Left lung (tissue), 10 donors: Measurements from ENCODE around the gene CDK12. TPM values are rescaled to one million over a fixed set of nuclear protein-coding genes. Genes with fewer than 3 reads are reported as not detected.

Experiments used
- ATAC-seq: fragments of 200-7000 bp; cut with Tn5 transposase; one replicate; pipeline ENCODE4 v1.9.1; 2020; ENCODE audit warnings: moderate library complexity
- DNase-seq, 4 donors: peaks; one replicate each; pipeline ENCODE4 v3.0.0-alpha.2; 2013 to 2020
- H3K27ac ChIP-seq, 2 donors: fragments of 200-600 bp; sonication (generic) in 1 of 2; one replicate each; pipeline versions ENCODE4 v1.5.0 to v1.8.0; 2020 to 2021
- H3K27me3 ChIP-seq, 2 donors: fragments of 200-600 bp; sonication (generic) in 1 of 2; one replicate each; pipeline versions ENCODE4 v1.5.0 to v1.8.0; 2020 to 2021
- H3K36me3 ChIP-seq, 2 donors: fragments of 200-600 bp; sonication (generic) in 1 of 2; one replicate each; pipeline versions ENCODE4 v1.5.0 to v1.8.0; 2020 to 2021
- H3K4me1 ChIP-seq, 2 donors: fragments of 200-600 bp; one replicate each; pipeline ENCODE4 v1.8.0; 2021
- H3K4me3 ChIP-seq, 2 donors: fragments of 200-600 bp; sonication (generic) in 1 of 2; one replicate each; pipeline versions ENCODE4 v1.5.0 to v1.8.0; 2020 to 2021; ENCODE audit warnings: mild to moderate bottlenecking in 1 of 2
- H3K9me3 ChIP-seq, 2 donors: fragments of 200-600 bp; sonication (generic) in 1 of 2; one replicate each; pipeline versions ENCODE4 v1.5.0 to v1.8.0; 2020 to 2021
- CTCF ChIP-seq, 2 donors: fragments of 200-600 bp; sonication (generic) in 1 of 2; IDR thresholded peaks; one replicate each; pipeline versions ENCODE4 v1.5.0 to v1.8.0; 2021; ENCODE audit warnings: antibody characterized with exemption in 2 of 2
- intact Hi-C, 2 donors: fragments of 100-400 bp; cut with DNase I; formaldehyde crosslinking; loops; one replicate each; pipeline versions ENCODE4 v1.11.2 to v1.14.2; 2022
- polyA plus RNA-seq, 6 donors: library from polyadenylated mRNA; unstranded; fragments of 120-200 nt; gene quantifications; one replicate each; pipeline ENCODE4 v1.2.1, GENCODE V29; 2013; ENCODE audit not compliant: insufficient read length in 6 of 6
- total RNA-seq, 2 donors: library from RNA; stranded (reverse); fragmentation: NEBNext Ultra II Directional; extraction: Animal tissue kit (Norgen Biotek cat#: 25700); gene quantifications; one replicate each; pipeline ENCODE4 v1.2.1, GENCODE V29; 2021
- donor health status: DM: no; HTN: yes; CAD: no.
- donor health status: DM: no; HTN: no; CAD: no.

CDK12 gene
- total and polyA plus RNA-seq, 8 donors = 43.9 to 77.3 (median 69.6) TPM

- DNase-seq (no peak), ATAC-seq (no peak)
- Histone ChIP-seq H3K27me3 (no peaks in the 10 kb centered on the region), H3K36me3 (no peaks in the 10 kb centered on the region), H3K4me1 (no peaks in the 10 kb centered on the region), H3K4me3 (no peak overlapping the region), H3K9me3 (no peaks in the 10 kb centered on the region), H3K27ac (no peak overlapping the region)
- no peak for TF ChIP-seq CTCF (IDR thresholded peaks at IDR 0.05)
- intact Hi-C loops = no loop called here
Measured at GRCh38 chr17:39581071-39581758, 119.9 kb downstream of the CDK12 start.

GRCh38 chr17:39581759-39582085 is 120.4 kb downstream of the CDK12 start:
- TF ChIP-seq CTCF (IDR thresholded peaks at IDR 0.05) = no peak
- DNase-seq (no peak), ATAC-seq (no peak)
- no peaks in the 10 kb centered on the region for H3K36me3 ChIP-seq
- no peaks in the 10 kb centered on the region for H3K4me1 ChIP-seq
- H3K27me3 ChIP-seq = no peaks in the 10 kb centered on the region
- no peak overlapping the region for H3K27ac ChIP-seq
- intact Hi-C loops = no loop called here
- no peaks in the 10 kb centered on the region for H3K9me3 ChIP-seq
- H3K4me3 ChIP-seq = no peak overlapping the region

- Histone ChIP-seq H3K9me3 (no peaks in the 10 kb centered on the region), H3K36me3 (no peaks in the 10 kb centered on the region), H3K27me3 (no peaks in the 10 kb centered on the region), H3K4me1 (no peaks in the 10 kb centered on the region), H3K27ac (no peak overlapping the region), H3K4me3 (no peak overlapping the region)
- ATAC-seq (no peak), DNase-seq (no peak)
- intact Hi-C loops = no loop called here
- no peak for TF ChIP-seq CTCF (IDR thresholded peaks at IDR 0.05)
Measured at GRCh38 chr17:39582658-39583057, 121.4 kb downstream of the CDK12 start.

Other genes starting within 250 kb of the CDK12 start
- gene STAC2, start 235.5 kb upstream of the CDK12 start, total RNA-seq = under 1 TPM; 0.17 to 0.55 TPM
- gene STAC2, start 235.5 kb upstream of the CDK12 start, polyA plus RNA-seq = under 1 TPM; 0.14 to 0.41 (median 0.23) TPM
- 10 to 100 TPM; 19.9 to 27.3 TPM for gene FBXL20, start 59.9 kb upstream of the CDK12 start, total RNA-seq
- 10 to 100 TPM; 14.1 to 19.1 (median 16.8) TPM for gene FBXL20, start 59.9 kb upstream of the CDK12 start, polyA plus RNA-seq
- gene MED1, start 10.2 kb upstream of the CDK12 start, total RNA-seq = 10 to 100 TPM; 32.1 to 35.4 TPM
- 10 to 100 TPM; 54.8 to 63.2 (median 57.0) TPM for gene MED1, start 10.2 kb upstream of the CDK12 start, polyA plus RNA-seq
- not detected for gene NEUROD2, start 146.4 kb downstream of the CDK12 start, total RNA-seq
- under 1 TPM; 0.03 to 0.11 (median 0.08) TPM for gene NEUROD2, start 146.4 kb downstream of the CDK12 start, polyA plus RNA-seq
- 10 to 100 TPM; 10.6 to 29.7 TPM for gene PPP1R1B, start 165.5 kb downstream of the CDK12 start, total RNA-seq
- gene PPP1R1B, start 165.5 kb downstream of the CDK12 start, polyA plus RNA-seq = 10 to 100 TPM; 48.0 to 66.4 (median 57.6) TPM
- 10 to 100 TPM; 57.2 to 66.1 TPM for gene STARD3, start 175.7 kb downstream of the CDK12 start, total RNA-seq
- 10 to 100 TPM; 42.1 to 61.5 (median 53.5) TPM for gene STARD3, start 175.7 kb downstream of the CDK12 start, polyA plus RNA-seq
- gene TCAP, start 203.9 kb downstream of the CDK12 start, total RNA-seq = 1 to 10 TPM; 2.0 to 2.6 TPM
- gene TCAP, start 203.9 kb downstream of the CDK12 start, polyA plus RNA-seq = 1 to 10 TPM; 1.3 to 2.4 (median 1.6) TPM
- gene PNMT, start 207.0 kb downstream of the CDK12 start, total RNA-seq = under 1 TPM; 0.38 to 0.58 TPM
- 1 to 10 TPM; 1.6 to 2.4 (median 1.8) TPM for gene PNMT, start 207.0 kb downstream of the CDK12 start, polyA plus RNA-seq
- 10 to 100 TPM; 17.2 to 32.9 TPM for gene PGAP3, start 226.6 kb downstream of the CDK12 start, total RNA-seq
- 10 to 100 TPM; 37.9 to 46.5 (median 41.1) TPM for gene PGAP3, start 226.6 kb downstream of the CDK12 start, polyA plus RNA-seq
- 100 to 1,000 TPM in 1 of 2 donors, 10 to 100 TPM in 1; 65.1 to 137 TPM for gene ERBB2, start 238.6 kb downstream of the CDK12 start, total RNA-seq
- 100 to 1,000 TPM; 103 to 125 (median 107) TPM for gene ERBB2, start 238.6 kb downstream of the CDK12 start, polyA plus RNA-seq